ENCODE data around the gene FGF14.

FGF14 gene

DNA sequence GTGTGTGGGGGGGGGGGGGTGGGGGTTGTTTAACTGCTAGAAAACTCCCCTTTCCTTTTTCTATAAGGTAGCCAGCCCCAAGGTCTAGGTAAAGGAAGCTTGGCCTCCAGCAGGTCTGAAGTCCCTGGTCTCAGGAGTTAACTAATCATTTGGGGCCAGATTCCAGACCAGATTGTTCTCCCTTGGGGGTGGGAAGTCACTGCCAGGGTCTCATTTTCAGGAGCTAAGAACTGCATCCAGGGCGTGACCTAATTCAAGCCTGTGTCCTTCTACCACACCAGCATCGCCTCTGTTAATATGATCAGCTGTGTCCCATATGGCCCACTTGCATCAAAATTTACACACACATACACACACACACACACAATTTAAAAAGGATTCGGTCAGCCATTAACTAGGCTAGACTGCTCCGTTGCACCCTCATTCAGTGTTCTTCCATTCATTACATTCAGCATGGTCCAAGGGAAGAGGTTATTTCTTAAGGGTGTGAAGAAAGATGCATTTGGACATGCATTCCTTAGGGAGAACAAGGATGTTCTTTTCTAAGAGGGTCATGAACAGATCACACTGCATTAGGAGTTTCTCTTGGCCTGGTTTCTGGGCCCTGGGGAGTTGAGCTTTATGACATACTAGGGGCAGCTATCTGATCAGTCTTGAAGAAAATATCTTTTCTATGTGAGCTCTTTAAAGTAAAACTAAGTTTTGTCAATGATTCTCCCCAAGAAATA lies 91.0 kb downstream of the FGF14 start:
- TF ChIP-seq GATA3 (IDR thresholded peaks at IDR 0.05; ENCODE audit: low read depth, low read length): no peak
- no peak for TF ChIP-seq GATA2 (IDR thresholded peaks at IDR 0.05; ENCODE audit: low read depth, low read length)

DNA sequence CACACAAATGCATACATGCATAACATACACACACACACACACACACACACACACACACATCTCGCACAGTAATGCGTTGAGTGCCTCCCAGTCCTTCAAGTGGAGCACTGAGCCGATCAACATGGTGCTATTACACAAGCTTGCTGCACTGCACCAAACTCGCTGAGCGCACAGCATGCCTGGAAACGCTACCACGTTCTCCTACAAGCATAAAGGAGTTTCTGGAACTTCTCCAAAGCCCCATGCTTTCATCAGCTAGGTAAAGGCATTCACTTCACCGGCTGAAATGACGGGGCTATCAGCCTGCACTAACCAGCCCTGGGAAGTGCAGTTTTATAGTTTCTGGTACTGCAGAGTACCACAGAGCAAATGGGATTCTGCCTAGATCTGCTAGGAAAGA lies 92.7 kb downstream of the FGF14 start:
- no peak for TF ChIP-seq GATA3 (IDR thresholded peaks at IDR 0.05; ENCODE audit: low read depth, low read length)
- no peak for TF ChIP-seq GATA2 (IDR thresholded peaks at IDR 0.05; ENCODE audit: low read depth, low read length)

DNA sequence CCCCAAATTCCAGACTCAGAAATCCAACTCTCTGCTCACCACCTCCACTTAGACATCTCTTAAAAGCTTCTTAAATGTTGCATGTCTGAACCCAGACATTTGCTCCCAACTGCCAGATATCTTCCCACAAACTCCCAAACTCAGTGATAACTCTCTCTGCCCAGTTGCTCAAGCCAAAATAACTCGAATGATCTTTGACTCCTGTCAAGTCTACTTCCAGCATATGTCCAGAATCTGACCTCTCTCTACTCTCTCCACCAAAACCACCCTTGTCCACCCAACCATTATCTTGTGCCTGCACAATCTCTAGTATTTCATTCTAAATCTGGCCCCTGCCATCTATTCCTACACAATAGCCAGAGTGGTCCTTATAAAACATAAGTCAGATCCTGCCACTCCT lies 99.3 kb downstream of the FGF14 start:
- no peak for TF ChIP-seq GATA2 (IDR thresholded peaks at IDR 0.05; ENCODE audit: low read depth, low read length)
- no peak for TF ChIP-seq GATA3 (IDR thresholded peaks at IDR 0.05; ENCODE audit: low read depth, low read length)

DNA sequence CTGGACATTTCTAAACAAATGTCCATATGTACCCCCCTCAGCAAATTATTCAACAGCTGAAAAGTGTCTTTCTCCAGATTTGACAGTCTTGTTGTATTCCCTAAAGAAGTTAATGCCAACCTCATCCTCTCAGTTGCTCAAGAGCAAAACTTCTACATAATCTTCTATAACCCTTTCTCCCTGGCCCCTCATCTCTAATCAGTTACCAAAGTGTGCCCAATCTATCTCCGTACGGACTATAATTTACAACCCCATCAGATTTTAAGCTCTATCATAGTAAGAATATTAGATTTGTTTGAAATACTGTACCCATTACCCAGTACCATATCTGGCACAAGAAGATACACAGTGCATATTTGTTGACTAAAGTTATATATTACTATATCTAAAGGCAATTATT lies 101.5 kb downstream of the FGF14 start:
- TF ChIP-seq GATA3 (IDR thresholded peaks at IDR 0.05; ENCODE audit: low read depth, low read length) (no peak), GATA2 (IDR thresholded peaks at IDR 0.05; ENCODE audit: low read depth, low read length) (no peak)

DNA sequence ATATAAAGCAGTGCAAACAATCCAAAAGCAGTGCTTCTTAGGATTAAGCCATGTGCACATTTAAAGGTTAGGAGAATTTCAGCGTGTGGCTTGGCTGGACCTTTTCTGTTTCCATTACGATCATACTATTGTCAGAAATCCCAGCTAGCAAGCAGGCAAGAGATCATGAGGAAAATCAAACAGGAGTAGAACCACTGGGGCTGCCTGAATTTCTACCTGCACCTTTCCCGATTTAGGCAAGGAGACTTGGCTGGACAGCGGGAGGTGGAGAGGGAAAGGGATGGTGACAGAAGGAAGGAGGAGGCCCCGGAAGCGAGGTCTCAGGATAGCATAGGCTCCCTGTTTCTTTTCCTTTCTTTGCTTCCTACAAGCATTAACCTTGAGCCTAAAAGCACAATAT lies 102.5 kb downstream of the FGF14 start:
- TF ChIP-seq GATA3 (IDR thresholded peaks at IDR 0.05; ENCODE audit: low read depth, low read length) (no peak), GATA2 (IDR thresholded peaks at IDR 0.05; ENCODE audit: low read depth, low read length) (no peak)

DNA sequence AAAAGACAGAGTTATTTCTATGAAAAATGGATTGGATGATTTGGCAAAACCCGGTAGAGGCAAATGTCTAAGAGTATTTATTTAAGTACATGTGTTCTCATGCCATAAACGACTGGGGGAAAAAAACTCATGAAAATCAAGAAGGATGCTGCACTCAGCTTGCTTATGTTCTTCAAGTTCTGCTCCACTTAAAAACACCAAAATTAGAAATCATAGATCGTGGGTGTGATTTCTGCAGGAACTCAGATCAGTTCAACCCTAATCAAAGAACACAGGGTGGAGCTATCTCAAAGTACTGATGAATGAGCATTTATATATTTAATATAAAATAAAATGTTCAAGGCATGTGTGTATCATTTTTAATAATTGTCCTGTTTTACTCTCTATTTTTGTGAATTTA lies 103.8 kb downstream of the FGF14 start:
- TF ChIP-seq GATA2 (IDR thresholded peaks at IDR 0.05; ENCODE audit: low read depth, low read length): no peak
- no peak for TF ChIP-seq GATA3 (IDR thresholded peaks at IDR 0.05; ENCODE audit: low read depth, low read length)

DNA sequence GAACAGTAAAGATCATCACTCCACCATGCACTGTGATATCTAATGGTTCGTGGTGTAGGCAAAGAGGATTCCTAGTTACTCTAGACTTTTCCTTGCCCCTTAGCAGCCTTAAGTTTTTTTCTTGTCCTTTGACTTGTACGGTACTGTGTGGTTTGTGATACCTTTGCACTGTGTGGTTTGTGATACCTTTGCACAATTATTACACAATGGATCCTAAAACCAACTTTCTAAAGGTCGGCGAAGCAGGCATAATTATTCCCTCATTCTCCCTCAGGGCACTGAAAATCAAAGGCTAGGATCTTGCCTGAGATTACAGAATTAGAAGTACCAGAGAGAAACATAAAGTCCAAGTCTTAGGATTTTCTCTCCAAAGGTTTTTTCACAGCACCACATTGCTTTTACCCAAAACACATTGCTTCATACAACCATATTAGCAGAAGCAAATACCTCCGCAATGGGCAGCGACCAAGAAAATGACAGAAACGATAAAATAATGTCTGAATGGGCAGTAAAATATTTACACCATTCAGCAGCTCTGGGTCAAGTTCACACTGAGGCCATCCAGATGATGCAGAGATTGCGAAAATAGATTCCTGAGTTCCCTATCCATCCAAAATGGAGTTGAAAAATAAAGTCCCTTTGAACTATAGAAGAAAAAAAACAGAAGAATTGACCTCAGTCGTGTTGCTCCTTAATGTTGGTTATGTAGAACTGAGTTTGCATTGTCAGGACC lies 106.4 kb downstream of the FGF14 start:
- TF ChIP-seq GATA2 (IDR thresholded peaks at IDR 0.05; ENCODE audit: low read depth, low read length): no peak
- TF ChIP-seq GATA3 (IDR thresholded peaks at IDR 0.05; ENCODE audit: low read depth, low read length): no peak

DNA sequence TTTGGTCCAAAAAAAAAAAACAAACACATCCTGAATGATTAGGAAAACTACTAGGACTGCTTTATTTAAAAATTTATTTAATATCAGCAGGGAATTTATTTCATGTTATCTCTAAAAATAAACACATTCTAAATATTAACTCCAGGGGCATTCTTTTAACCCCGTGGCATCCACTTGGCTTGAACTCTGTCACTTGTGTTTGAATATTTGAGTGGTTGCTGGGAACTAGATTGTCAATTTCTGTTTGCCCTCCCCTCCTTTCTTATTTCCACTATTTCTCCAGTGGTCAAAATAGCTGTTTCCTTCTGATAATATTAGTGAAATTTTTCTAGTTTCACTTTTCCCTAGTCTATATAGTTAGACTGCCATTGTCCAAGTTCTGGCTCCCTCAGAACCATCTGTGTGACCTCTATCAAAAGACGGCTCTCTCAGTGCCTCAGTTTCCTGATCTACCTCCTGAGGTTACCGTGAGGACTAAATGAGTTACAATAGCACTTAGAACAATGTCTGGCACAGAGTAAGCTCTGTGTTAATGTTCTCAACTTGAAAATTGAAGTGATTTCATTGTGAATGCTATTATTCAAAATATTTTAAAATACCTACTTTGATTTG lies 107.3 kb downstream of the FGF14 start:
- TF ChIP-seq GATA3 (IDR thresholded peaks at IDR 0.05; ENCODE audit: low read depth, low read length) (no peak), GATA2 (IDR thresholded peaks at IDR 0.05; ENCODE audit: low read depth, low read length) (no peak)

DNA sequence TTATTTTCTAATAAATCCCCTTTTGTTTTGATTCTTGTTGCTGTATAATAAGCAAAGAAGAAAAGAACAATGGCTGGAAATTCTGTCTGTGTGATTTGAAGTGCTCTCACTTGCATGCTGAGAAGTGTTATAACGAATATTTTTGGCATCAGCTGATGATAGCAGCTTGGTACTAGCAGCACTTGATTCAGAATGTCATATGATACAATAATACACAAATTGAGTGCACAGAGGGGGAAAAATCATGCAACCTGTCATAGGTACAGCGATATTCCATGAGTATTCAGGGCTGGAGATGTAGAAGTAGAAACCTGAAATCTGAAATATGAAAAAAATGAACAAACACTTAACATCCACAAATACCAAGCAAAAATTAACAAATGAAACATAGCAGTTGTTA lies 108.1 kb downstream of the FGF14 start:
- TF ChIP-seq GATA2 (IDR thresholded peaks at IDR 0.05; ENCODE audit: low read depth, low read length): no peak
- no peak for TF ChIP-seq GATA3 (IDR thresholded peaks at IDR 0.05; ENCODE audit: low read depth, low read length)

DNA sequence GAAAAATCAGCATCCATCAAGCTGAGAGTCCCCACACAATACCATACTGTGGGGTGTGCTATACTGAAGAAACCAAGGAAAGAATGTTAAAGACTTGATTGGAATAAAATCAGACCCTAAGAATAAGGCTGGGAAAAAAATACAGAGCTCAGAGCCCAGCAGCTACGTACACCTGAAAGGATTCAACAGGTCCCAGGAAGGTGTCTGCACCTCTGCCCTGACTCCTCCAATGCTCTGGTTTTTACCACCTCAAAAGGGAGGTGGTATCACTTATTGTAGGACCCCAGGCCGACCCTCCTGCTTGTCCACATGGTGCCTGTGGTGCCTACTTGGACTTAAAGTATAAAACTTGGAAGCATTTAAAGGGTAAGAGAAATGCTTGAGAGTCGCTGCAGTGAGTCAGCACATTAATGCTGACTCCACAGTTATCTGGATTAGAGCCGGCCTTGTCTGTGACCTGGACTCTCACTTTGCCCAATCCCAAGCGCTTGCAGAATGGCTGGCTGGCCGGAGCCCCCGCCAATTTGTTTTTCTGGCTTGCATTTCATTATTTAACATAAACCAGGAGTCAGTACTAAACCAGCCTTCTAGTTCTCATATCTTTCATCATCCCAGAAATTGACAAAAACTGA lies 110.1 kb downstream of the FGF14 start:
- TF ChIP-seq GATA3 (IDR thresholded peaks at IDR 0.05; ENCODE audit: low read depth, low read length) (no peak), GATA2 (IDR thresholded peaks at IDR 0.05; ENCODE audit: low read depth, low read length) (no peak)

DNA sequence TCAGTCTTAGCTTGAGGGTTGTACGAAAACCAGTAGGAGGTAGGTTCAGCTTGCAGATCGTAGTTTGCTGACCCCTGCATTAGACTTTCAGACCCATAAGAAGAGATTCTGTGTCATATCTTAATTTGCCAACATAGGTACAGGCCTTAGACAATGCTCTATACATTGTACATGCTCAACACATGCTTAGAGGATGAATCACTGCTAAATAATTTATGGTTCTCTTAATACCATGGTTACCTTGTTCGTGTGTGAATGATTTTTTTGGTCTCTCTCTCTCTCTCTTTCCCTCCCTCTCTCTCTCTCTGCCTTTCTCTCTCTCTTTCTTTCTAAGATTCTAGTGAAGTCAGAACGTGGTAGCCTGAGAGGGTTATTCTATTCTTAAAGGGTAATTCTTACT lies 112.2 kb downstream of the FGF14 start:
- TF ChIP-seq GATA3 (IDR thresholded peaks at IDR 0.05; ENCODE audit: low read depth, low read length) (no peak), GATA2 (IDR thresholded peaks at IDR 0.05; ENCODE audit: low read depth, low read length) (no peak)

DNA sequence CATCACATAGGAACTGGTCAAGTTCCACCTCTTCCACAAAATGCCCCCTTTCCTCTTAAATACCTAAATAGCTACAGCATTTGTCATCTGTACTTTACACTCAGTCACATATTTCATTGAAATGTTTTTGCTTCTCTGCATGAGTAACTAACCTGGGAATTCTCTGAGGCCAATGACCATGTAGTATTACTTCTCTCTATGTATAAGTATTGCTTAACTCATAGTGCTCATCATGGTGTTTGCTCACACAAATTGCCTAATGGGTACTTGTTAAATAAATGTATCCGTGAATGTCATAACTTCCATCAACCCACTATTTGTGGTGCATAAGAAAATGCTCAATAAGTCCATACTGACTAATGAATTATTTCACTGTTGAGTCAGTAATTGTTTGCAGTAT lies 115.5 kb downstream of the FGF14 start:
- no peak for TF ChIP-seq GATA2 (IDR thresholded peaks at IDR 0.05; ENCODE audit: low read depth, low read length)
- no peak for TF ChIP-seq GATA3 (IDR thresholded peaks at IDR 0.05; ENCODE audit: low read depth, low read length)

DNA sequence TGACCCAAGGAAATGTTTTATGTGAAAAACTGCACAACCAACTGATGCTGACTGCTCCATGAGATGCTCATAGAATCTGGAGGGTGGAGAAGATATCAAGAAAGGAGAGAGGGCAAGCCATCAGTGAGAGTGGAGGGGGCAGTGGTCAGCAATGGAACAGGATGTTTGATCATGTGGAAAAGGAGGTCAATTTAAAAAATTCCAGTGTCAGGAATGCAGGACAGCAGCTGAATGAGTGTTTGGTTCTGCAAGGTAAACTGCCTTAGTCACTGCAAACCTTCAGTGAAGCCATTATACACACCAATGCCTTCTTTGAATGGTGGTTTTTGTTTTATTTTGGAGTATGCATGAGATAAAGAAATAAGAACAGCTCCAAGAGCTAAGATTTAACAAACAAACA lies 121.5 kb downstream of the FGF14 start:
- TF ChIP-seq GATA3 (IDR thresholded peaks at IDR 0.05; ENCODE audit: low read depth, low read length) (no peak), GATA2 (IDR thresholded peaks at IDR 0.05; ENCODE audit: low read depth, low read length) (no peak)

DNA sequence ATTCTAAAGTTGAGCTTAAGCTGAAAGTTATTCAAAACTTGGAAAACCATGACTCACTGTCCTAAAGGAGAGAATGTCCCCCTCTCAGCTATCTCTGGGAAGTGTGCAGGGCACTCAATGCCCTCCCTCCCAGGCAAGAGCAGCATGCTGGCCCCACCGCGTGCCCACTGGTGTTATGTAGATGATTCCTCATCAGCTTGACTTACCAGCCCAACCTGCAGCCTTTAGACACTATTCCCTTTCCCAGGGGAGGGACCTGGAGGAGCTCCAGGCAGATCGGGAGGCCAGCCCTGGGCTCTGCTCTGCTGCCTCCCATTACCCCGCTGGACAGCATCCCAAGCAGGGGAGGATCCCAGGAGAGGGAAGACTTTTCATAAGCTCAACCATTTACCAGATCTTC lies 124.6 kb downstream of the FGF14 start:
- TF ChIP-seq GATA3 (IDR thresholded peaks at IDR 0.05; ENCODE audit: low read depth, low read length): no peak
- TF ChIP-seq GATA2 (IDR thresholded peaks at IDR 0.05; ENCODE audit: low read depth, low read length): no peak
